ENCODE results near the gene SERPINB5.

SERPINB5 gene

GRCh38 chr18:63520053-63520685, 43.4 kb downstream of the SERPINB5 start:
- TF ChIP-seq FOXP2 (optimal IDR thresholded peaks at IDR 0.05; ENCODE audit: borderline replicate concordance, extremely low read depth, extremely low read length, insufficient read depth) (no peak), POLR2AphosphoS5 (IDR thresholded peaks at IDR 0.05; ENCODE audit: low read depth, low read length) (no peak), REST (IDR thresholded peaks at IDR 0.05; ENCODE audit: insufficient read depth in 1 of 2, low read depth in 2 of 2, low read length in 2 of 2) (no peak), SIN3A (IDR thresholded peaks at IDR 0.05; ENCODE audit: borderline replicate concordance, insufficient read depth, low read length) (no peak), TAF1 (IDR thresholded peaks at IDR 0.05; ENCODE audit: borderline replicate concordance, insufficient read depth, low read length) (no peak)

- TF ChIP-seq TAF1 (IDR thresholded peaks at IDR 0.05; ENCODE audit: borderline replicate concordance, insufficient read depth, low read length) (no peak), POLR2AphosphoS5 (IDR thresholded peaks at IDR 0.05; ENCODE audit: low read depth, low read length) (no peak), FOXP2 (optimal IDR thresholded peaks at IDR 0.05; ENCODE audit: borderline replicate concordance, extremely low read depth, extremely low read length, insufficient read depth) (no peak), REST (IDR thresholded peaks at IDR 0.05; ENCODE audit: insufficient read depth in 1 of 2, low read depth in 2 of 2, low read length in 2 of 2) (no peak), SIN3A (IDR thresholded peaks at IDR 0.05; ENCODE audit: borderline replicate concordance, insufficient read depth, low read length) (no peak)
These were observed 46.9 kb downstream of the SERPINB5 start for GRCh38 chr18:63523660-63524059.

- TF ChIP-seq POLR2AphosphoS5 (IDR thresholded peaks at IDR 0.05; ENCODE audit: low read depth, low read length) (no peak), SIN3A (IDR thresholded peaks at IDR 0.05; ENCODE audit: borderline replicate concordance, insufficient read depth, low read length) (no peak), REST (IDR thresholded peaks at IDR 0.05; ENCODE audit: insufficient read depth in 1 of 2, low read depth in 2 of 2, low read length in 2 of 2) (no peak), TAF1 (IDR thresholded peaks at IDR 0.05; ENCODE audit: borderline replicate concordance, insufficient read depth, low read length) (no peak), FOXP2 (optimal IDR thresholded peaks at IDR 0.05; ENCODE audit: borderline replicate concordance, extremely low read depth, extremely low read length, insufficient read depth) (no peak)
These were observed 50.5 kb downstream of the SERPINB5 start for GRCh38 chr18:63527251-63527650.

GRCh38 chr18:63528863-63529492, 52.2 kb downstream of the SERPINB5 start:
- TF ChIP-seq POLR2AphosphoS5 (IDR thresholded peaks at IDR 0.05; ENCODE audit: low read depth, low read length), result no peak

- TF ChIP-seq SIN3A (IDR thresholded peaks at IDR 0.05; ENCODE audit: borderline replicate concordance, insufficient read depth, low read length) (no peak), FOXP2 (optimal IDR thresholded peaks at IDR 0.05; ENCODE audit: borderline replicate concordance, extremely low read depth, extremely low read length, insufficient read depth) (no peak)
These were observed 55.7 kb downstream of the SERPINB5 start for GRCh38 chr18:63532471-63532870.

GRCh38 chr18:63534615-63535014, 57.9 kb downstream of the SERPINB5 start:
- TF ChIP-seq SIN3A (IDR thresholded peaks at IDR 0.05; ENCODE audit: borderline replicate concordance, insufficient read depth, low read length) (no peak), POLR2AphosphoS5 (IDR thresholded peaks at IDR 0.05; ENCODE audit: low read depth, low read length) (no peak), REST (IDR thresholded peaks at IDR 0.05; ENCODE audit: insufficient read depth in 1 of 2, low read depth in 2 of 2, low read length in 2 of 2) (no peak), TAF1 (IDR thresholded peaks at IDR 0.05; ENCODE audit: borderline replicate concordance, insufficient read depth, low read length) (no peak), FOXP2 (optimal IDR thresholded peaks at IDR 0.05; ENCODE audit: borderline replicate concordance, extremely low read depth, extremely low read length, insufficient read depth) (no peak)

Measured in PFSK-1 (cell line).